Ramos (cell line): ENCODE measurements around the gene SERPINF2.
"Not testable (repeated sequence)": the region's sequence is repeated elsewhere in the genome, so short reads cannot be mapped to it uniquely, and the experiment has no call there.

ENCODE experiments used
- in situ Hi-C: fragments of 300-500 bp; cut with MboI; formaldehyde crosslinking; loops from one replicate; pipeline ENCODE4 v1.14.3; 2022; ENCODE audit warnings: low sequenced_read_pairs; ENCODE audit not compliant: unreplicated experiment

Gene SERPINF2

DNA sequence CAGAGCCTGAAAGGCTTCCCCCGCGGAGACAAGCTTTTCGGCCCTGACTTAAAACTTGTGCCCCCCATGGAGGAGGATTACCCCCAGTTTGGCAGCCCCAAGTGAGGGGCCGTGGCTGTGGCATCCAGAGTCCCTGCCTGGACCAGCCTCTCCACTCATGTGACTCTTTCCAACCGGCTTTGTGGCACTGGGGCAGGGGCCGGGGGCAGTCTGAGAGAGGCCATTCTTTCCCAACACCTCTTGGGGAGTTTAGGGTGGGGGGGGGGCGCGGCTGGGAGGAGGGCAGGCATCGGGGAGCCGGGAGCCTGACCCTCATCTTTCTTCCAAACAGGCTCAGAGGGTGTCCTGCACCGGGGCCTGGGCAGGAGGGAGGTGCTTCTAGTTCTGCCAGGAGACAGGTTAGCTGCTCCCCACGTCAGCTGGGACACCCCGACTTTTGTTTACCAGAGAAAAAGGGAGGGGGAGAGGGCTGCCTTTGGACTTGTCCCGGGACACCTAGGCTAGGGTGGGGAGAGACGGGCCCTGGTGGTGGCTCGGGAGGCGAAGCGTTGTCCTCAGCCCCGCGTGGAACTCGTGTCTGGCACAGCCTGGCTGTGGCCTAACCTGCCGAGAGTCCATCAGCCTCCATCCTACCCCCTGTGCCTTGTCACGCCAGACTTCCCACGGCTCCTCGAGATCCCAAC, 11.9 kb downstream of the SERPINF2 start:
- in situ Hi-C loops = no loop called here

DNA sequence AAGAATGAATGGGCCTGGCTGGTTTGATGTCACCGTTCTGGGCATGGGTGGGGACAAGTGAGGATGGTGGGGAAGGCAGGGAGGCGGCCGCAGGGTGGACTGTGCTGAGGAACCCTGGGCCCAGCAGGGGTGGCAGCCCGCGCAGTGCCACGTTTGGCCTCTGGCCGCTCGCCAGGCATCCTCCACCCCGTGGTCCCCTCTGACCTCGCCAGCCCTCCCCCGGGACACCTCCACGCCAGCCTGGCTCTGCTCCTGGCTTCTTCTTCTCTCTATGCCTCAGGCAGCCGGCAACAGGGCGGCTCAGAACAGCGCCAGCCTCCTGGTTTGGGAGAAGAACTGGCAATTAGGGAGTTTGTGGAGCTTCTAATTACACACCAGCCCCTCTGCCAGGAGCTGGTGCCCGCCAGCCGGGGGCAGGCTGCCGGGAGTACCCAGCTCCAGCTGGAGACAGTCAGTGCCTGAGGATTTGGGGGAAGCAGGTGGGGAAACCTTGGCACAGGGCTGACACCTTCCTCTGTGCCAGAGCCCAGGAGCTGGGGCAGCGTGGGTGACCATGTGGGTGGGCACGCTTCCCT, 12.7 kb downstream of the SERPINF2 start:
- in situ Hi-C loops = no loop called here

DNA sequence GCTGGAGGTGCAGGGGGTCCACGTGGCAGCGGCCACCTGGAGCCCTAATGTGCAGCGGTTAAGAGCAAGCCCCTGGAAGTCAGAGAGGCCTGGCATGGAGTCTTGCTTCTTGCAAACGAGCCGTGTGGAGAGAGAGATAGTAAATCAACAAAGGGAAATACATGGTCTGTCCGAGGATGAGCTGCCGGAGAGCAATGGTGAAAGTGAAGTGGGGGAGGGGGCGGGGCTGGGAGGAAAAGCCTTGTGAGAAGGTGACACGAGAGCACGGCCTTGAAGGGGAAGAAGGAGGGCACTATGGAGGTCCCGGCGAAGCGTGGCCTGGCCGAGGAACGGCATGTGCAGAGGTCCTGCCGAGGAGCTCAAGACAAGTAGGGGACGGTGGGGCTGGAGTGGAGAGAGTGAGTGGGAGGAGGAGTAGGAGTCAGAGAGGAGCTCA, 13.2 kb downstream of the SERPINF2 start:
- in situ Hi-C loops = no loop called here

DNA sequence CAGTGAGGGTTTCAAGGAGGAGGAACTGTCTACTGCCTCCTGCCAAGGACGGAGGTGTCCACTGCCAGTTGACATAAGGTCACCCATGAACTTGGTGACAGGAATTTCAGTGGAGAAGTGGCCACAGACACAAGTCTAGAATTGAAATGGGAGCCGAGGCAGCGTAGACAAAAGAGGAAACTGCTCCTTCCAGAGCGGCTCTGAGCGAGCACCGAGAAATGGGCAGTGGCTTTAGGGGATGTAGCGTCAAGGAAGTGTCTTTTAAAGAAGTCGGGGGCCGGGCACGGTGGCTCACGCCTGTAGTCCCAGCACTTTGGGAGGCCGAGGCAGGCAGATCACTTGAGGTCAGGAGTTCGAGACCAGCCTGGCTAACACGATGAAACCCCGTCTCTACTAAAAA, 16.1 kb downstream of the SERPINF2 start:
- in situ Hi-C loops = no loop called here

DNA sequence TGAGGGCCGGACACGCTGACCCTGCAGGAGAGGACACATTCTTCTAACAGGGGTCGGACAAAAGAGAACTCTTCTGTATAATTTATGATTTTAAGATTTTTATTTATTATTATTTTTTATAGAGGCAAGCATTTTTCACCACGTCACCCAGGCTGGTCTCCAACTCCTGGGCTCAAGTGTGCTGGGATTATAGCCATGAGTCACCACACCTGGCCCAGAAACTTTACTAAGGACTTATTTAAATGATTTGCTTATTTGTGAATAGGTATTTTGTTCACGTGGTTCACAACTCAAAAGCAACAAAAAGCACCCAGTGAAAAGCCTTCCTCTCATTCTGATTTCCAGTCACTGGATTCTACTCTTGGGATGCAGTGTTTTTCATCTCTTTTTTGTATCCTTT, 16.9 kb downstream of the SERPINF2 start:
- in situ Hi-C loops = no loop called here

DNA sequence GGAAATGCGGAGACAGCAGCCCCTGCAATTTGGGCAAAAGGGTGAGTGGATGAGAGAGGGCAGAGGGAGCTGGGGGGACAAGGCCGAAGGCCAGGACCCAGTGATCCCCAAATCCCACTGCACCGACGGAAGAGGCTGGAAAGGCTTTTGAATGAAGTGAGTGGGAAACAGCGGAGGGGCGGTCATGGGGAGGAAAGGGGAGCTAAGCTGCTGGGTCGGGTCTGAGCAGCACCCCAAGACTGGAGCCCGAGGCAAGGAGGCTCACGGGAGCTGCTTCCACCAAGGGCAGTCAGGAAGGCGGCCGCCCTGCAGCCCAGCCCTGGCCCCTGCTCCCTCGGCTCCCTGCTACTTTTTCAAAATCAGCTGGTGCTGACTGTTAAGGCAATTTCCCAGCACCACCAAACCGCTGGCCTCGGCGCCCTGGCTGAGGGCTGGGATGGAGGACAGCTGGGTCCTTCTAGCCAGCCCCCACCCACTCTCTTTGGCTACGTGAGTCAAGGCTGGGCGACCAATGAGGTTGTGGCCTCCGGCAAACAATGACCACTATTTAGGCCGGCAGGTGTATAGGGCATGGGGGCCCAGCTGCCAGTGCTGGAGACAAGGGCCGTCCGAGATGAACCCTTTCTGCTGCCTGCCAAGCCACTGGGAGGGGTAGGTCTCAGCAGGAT, 19.7 kb downstream of the SERPINF2 start:
- in situ Hi-C loops = no loop called here

DNA sequence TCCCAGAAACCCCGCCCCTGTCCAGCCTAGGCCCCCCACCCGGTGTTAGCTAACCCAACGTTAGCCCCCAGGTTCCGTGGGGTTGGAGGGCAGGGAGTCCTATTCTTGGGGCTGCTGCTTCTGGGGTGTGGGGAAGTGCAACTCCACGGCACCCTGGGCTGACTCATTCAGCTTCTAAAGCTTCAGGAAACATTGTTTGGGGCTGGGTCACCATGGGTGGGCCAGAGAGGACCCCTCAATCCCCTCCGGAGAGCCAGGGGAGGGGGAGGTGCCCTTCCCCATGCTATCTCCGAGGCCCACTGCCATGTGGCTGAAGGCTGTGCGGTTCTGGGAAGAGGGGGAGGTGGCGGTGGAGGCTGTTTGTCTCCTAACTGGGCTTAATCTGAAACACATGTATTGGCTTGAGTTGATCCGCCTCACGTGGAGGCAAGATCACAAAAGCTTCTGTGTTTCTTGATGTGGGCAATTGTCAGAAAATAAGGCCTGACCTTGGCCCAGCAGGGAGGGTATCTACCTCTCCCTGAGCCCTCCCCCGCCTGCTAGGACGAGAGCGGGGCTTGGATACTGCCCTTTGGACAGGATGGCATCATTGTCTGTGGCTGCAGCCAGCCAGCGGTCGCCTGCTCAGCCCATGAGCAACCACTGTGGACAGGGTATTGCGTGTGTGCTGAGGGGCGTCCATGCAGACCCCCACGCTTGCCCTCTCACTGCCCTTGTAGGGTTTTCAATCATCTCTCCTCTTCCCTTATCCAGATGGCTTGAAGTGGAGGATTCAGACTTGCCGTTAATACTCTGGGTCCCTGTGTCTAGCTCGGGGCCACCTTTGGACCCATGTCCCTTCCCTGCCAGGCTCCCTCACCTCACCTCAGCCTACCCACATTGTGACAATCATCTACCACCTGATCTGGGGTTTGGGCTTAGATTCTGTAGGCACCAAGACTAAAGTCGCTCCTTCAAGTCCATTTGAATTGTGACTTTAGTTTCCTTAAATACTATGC, 20.5 kb downstream of the SERPINF2 start:
- in situ Hi-C loops = no loop called here

DNA sequence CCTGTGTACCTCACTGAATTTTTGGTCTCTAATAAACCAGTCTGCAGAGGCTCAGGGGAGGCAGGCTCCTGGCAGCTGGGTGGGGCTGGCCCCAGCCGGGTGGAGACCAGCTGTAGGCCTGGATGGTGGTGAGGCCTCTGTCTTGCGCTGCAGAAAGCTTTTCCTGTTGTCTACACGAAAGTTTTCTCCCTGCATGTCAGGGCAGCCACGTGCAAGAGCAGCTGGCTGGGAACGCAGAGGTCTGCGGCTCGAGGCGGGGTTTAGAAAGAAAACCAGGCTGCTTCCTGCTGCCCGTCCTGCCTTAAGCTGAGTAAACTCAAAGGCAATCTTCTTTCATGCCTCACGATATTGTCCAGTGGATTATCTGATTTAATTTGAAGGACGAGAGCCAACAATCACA, 21.6 kb downstream of the SERPINF2 start:
- in situ Hi-C loops = no loop called here

DNA sequence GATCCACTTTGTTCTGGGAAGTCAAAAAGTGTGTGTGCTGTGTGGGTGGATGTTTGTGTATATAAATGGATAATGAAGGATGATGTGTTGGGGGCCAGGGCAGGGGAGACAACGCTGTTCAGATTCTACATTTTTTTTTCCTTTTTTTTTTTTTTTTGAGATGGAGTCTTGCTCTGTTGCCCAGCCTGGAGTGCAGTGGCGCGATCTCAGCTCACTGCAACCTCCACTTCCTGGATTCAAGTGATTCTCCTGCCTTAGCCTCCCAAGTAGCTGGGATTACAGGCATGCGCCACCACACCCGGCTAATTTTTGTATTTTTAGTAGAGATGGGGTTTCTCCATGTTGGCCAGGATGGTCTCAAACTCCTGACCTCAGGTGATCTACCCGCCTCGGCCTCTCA, 22.0 kb downstream of the SERPINF2 start:
- in situ Hi-C loops = not testable (repeated sequence)

DNA sequence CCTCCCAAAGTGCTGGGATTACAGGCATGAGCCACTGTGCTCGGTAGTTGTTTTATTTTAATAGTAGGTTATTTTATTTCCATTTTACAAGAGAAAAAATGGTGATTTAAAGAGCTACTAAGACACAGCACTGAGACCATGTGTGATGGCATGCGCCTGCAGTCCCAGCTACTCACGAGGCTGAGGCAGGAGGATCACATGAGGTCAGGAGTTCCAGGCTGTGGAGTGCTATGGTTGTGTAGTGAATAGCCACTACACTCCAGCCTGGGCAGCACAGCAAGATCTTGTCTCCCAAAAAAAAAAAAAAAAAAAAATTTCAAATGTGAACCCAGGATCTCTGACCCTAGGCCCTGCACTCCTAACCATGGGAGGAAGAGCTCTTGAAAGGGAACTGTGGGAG, 22.9 kb downstream of the SERPINF2 start:
- in situ Hi-C loops = no loop called here

DNA sequence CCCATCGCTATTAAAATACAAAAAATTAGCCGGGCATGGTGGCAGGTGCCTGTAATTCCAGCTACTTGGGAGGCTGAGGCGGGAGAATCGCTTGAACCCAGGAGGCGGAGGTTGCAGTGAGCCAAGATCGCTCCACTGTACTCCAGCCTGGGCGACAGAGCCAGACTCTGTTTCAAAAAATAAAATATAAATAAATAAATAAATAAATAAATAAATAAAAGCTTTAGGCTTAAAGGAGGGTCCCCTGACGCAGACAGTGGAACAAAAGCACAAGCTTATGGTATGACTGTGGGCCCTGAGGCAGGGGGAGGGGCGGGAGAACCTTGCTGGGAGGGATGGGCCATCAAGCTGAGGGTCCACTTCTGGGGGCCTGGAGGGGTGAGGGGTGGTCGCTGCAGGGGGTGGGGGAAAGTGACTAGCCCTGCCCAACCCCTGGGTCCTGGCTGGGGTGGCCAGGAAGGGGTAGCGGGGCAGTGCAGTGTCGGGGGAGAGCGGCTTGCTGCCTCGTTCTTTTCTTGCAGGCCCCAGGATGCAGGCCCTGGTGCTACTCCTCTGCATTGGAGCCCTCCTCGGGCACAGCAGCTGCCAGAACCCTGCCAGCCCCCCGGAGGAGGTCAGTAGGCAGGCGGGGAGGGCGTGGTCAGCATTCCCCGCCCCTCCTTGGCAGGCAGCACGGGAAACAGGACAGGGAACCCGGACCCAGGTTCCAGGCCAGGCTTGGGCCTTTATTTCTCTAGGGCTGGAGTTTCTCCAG, 23.9 kb downstream of the SERPINF2 start:
- in situ Hi-C loops = no loop called here

DNA sequence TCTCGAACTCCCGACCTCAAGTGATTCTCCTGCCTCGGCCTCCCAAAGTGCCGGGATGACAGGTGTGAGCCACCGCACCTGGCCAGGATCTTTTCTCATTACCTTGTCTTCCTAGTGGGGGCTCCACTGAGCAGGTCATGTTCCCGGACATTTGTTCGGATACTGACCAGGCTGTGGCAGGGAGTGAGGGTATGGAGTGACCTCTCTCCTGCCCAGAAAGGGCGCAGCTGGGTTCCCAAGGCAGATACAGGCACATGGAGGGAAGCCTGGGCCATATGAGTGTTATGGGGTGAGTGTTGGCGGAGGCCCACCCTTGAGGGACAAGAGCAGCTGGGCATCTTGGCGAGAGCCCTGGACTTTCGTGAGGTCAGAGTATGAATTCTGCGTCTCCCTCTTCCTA, 24.7 kb downstream of the SERPINF2 start:
- in situ Hi-C loops = no loop called here

DNA sequence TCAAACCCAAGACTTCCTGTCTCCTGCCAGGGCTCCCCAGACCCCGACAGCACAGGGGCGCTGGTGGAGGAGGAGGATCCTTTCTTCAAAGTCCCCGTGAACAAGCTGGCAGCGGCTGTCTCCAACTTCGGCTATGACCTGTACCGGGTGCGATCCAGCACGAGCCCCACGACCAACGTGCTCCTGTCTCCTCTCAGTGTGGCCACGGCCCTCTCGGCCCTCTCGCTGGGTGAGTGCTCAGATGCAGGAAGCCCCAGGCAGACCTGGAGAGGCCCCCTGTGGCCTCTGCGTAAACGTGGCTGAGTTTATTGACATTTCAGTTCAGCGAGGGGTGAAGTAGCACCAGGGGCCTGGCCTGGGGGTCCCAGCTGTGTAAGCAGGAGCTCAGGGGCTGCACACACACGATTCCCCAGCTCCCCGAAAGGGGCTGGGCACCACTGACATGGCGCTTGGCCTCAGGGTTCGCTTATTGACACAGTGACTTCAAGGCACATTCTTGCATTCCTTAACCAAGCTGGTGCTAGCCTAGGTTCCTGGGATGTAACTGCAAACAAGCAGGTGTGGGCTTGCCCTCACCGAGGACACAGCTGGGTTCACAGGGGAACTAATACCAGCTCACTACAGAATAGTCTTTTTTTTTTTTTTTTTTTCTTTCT, 27.3 kb downstream of the SERPINF2 start:
- in situ Hi-C loops = no loop called here

DNA sequence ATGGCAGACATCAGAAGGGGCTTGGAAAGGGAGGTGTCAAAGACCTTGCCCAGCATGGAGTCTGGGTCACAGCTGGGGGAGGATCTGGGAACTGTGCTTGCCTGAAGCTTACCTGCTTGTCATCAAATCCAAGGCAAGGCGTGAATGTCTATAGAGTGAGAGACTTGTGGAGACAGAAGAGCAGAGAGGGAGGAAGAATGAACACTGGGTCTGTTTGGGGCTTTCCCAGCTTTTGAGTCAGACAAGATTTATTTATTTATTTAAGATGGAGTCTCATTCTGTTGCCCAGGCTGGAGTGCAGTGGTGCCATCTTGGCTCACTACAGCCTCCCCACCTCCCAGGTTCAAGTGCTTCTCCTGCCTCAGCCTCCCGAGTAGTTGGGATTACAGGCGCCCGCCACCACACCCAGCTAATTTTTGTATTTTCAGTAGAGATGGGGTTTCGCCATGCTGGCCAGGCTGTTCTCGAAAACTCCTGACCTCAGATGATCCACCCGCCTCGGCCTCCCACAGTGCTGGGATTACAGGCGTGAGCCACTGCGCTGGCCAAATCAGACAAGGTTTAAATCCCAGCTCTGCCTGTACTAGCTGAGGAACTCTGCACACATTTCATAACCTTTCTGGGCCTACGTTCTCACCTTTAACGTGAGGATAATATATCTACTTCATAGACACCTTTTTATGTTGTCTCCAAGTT, 30.5 kb downstream of the SERPINF2 start:
- in situ Hi-C loops = not testable (repeated sequence)

DNA sequence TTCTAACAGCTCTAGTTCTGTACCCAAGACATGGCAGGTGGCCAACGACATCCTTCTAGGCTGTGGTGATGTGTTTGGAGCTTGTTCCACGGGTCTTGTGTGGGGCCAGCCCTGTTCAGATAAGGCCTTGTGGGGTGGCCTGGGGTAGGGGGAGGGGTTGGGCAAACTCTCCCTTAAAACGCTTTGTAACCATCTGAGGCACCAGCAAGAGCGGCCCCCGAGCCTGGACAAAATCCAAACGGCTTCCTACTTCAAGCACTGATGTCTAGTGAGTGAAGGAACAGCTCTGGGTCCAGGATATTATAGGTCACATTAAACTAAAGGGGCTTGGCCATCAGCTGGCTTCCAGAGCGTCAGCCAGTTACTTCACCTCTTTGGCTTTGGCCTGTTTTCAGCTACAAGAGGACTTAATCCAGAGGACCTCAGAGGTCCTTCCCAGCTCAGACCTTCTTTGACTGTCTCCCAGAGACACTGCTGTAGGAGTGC, 31.1 kb downstream of the SERPINF2 start:
- in situ Hi-C loops = no loop called here

DNA sequence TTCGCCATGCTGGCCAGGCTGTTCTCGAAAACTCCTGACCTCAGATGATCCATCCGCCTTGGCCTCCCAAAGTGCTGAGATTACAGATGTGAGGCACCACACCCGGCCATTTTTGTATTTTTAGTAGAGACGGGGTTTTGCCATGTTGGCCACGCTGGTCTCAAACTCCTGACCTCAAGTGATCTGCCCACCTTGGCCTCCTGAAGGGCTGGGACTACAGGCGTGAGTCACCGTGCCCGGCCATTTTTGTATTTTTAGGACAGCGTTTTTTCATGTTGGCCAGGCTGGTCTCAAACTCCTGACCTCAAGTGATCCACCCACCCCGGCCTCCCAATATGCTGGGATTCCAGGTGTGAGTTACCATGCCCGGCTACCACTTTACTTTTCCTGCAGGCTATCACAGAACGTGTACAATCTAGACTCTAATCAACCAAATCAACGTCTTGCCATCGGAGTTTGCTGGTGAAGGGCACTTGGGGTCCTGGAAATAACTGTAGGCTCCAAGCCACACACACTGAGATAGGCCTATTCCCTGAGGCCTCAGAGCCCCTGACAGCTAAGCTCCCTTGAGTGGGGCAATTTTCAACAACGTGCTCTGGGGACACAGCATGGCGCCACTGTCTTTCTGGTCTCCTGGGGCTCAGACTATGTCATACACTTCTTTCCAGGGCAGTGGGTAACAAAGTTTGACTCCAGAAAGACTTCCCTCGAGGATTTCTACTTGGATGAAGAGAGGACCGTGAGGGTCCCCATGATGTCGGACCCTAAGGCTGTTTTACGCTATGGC, 31.9 kb downstream of the SERPINF2 start:
- in situ Hi-C loops = no loop called here

DNA sequence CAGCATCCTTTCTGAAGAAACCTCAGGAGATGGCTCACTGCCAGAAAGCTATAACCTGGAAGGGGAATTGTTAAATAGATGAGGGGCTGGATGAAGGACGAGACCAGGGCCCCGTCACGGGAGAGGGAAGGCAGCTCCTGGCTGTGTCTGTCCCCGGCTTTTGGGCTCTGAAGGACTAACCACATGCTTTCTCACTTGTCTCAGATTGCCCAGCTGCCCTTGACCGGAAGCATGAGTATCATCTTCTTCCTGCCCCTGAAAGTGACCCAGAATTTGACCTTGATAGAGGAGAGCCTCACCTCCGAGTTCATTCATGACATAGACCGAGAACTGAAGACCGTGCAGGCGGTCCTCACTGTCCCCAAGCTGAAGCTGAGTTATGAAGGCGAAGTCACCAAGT, 33.7 kb downstream of the SERPINF2 start:
- in situ Hi-C loops = no loop called here

DNA sequence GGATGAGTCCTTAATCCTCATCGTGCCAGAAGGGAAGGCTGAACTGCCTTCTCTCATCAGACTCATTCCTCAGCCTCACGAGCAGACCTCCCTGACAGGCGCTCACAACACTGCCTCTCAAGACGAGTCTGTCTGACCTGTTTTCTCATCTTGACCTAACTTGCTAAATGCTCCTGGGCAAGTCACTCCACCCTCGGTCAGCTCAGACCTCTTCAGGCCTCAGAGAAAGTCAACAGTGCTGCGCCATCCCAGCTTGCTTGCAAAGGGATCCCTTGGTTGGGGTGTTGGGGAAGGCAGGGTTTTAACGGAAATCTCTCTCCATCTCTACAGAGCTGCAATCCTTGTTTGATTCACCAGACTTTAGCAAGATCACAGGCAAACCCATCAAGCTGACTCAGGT, 34.2 kb downstream of the SERPINF2 start:
- in situ Hi-C loops = no loop called here
